WTC11 (cell line): ENCODE measurements around the gene RYR2. TPM values are rescaled to one million over a fixed set of nuclear protein-coding genes. Genes with fewer than 3 reads are reported as not detected.

Source experiments
- ATAC-seq: fragments of 200-7000 bp; cut with Tn5 transposase; 2 replicates; pipeline ENCODE4 v1.10.0; 2021; ENCODE audit warnings: mild to moderate bottlenecking, moderate library complexity
- CTCF ChIA-PET: fragments of 300-600 bp; sonication (Branson Sonifier 250); formaldehyde crosslinking; loops from one replicate; lab custom pipeline; 2021; ENCODE audit warnings: antibody characterized with exemption; lab: Charles Lee
- POLR2A ChIA-PET: fragments of 350-600 bp; sonication (Branson Sonifier 250); formaldehyde crosslinking; loops from one replicate; lab custom pipeline; 2021; ENCODE audit warnings: antibody characterized with exemption; lab: Charles Lee
- DNase-seq: peaks from one replicate; pipeline ENCODE4 v3.0.0; 2021; ENCODE audit warnings: low spot score
- H3K27ac Mint-ChIP-seq: 2 replicates; pipeline ENCODE4 v1.8.0; 2021; ENCODE audit warnings: mixed read lengths
- H3K27me3 Mint-ChIP-seq: 2 replicates; pipeline ENCODE4 v1.8.0; 2021; ENCODE audit warnings: low read depth, mild to moderate bottlenecking, moderate library complexity, mixed read lengths
- H3K36me3 Mint-ChIP-seq: 2 replicates; pipeline ENCODE4 v1.8.0; 2021; ENCODE audit warnings: mixed read lengths
- H3K4me1 Mint-ChIP-seq: 2 replicates; pipeline ENCODE4 v1.8.0; 2022; ENCODE audit warnings: mixed read lengths
- H3K4me3 Mint-ChIP-seq: 2 replicates; pipeline ENCODE4 v1.8.0; 2021; ENCODE audit warnings: mild to moderate bottlenecking, moderate library complexity, mixed read lengths
- H3K9me3 Mint-ChIP-seq: 2 replicates; pipeline ENCODE4 v1.8.0; 2021; ENCODE audit warnings: mixed read lengths
- CBFB ChIP-seq: sonication (generic); formaldehyde crosslinking; IDR thresholded peaks from 2 replicates; pipeline ENCODE4 v1.8.1; 2022; ENCODE audit warnings: mild to moderate bottlenecking, low read depth, missing genetic modification reagents
- E2F5 ChIP-seq: sonication (generic); formaldehyde crosslinking; IDR thresholded peaks from 2 replicates; pipeline ENCODE4 v1.8.1; 2022; ENCODE audit warnings: mild to moderate bottlenecking, moderate library complexity, missing genetic modification reagents
- ESRRA ChIP-seq: sonication (generic); formaldehyde crosslinking; IDR thresholded peaks from 2 replicates; pipeline ENCODE4 v1.8.1; 2022; ENCODE audit warnings: mild to moderate bottlenecking, missing genetic modification reagents, borderline replicate concordance
- JAZF1 ChIP-seq: fragments of 250-450 bp; sonication (Bioruptor Pico); IDR thresholded peaks from 2 replicates; pipeline ENCODE4 v1.9.0; 2021; ENCODE audit warnings: moderate library complexity, mild to moderate bottlenecking, inconsistent platforms
- MAX ChIP-seq: sonication (generic); formaldehyde crosslinking; IDR thresholded peaks from 2 replicates; pipeline ENCODE4 v1.8.0; 2022; ENCODE audit warnings: mild to moderate bottlenecking, missing genetic modification reagents
- MLX ChIP-seq: sonication (generic); formaldehyde crosslinking; IDR thresholded peaks from 2 replicates; pipeline ENCODE4 v1.8.1; 2023; ENCODE audit warnings: mild to moderate bottlenecking, missing genetic modification reagents, moderate library complexity
- NR2C2 ChIP-seq: sonication (generic); formaldehyde crosslinking; IDR thresholded peaks from 2 replicates; pipeline ENCODE4 v1.8.0; 2022; ENCODE audit warnings: mild to moderate bottlenecking, missing genetic modification reagents
- NR3C1 ChIP-seq: sonication (generic); formaldehyde crosslinking; conservative IDR thresholded peaks from 2 replicates; pipeline ENCODE4 v1.8.1; 2023; ENCODE audit warnings: low read depth, mild to moderate bottlenecking, missing genetic modification reagents
- PREB ChIP-seq: sonication (generic); formaldehyde crosslinking; IDR thresholded peaks from 2 replicates; pipeline ENCODE4 v1.8.1; 2022; ENCODE audit warnings: mild to moderate bottlenecking, missing genetic modification reagents, moderate library complexity, borderline replicate concordance
- PRRX2 ChIP-seq: fragments of 250-450 bp; sonication (Bioruptor Pico); IDR thresholded peaks from 2 replicates; pipeline ENCODE4 v1.8.0; 2021; ENCODE audit warnings: mild to moderate bottlenecking
- SMAD4 ChIP-seq: sonication (generic); formaldehyde crosslinking; IDR thresholded peaks from 2 replicates; pipeline ENCODE4 v1.8.0; 2022; ENCODE audit warnings: mild to moderate bottlenecking, missing genetic modification reagents
- SOX15 ChIP-seq: fragments of 250-450 bp; sonication (Bioruptor Pico); IDR thresholded peaks from 2 replicates; pipeline ENCODE4 v1.9.0; 2021; ENCODE audit warnings: mild to moderate bottlenecking
- USF2 ChIP-seq: sonication (generic); formaldehyde crosslinking; IDR thresholded peaks from 2 replicates; pipeline ENCODE4 v1.8.1; 2023; ENCODE audit warnings: mild to moderate bottlenecking, missing genetic modification reagents, moderate library complexity
- ZNF121 ChIP-seq: sonication (generic); formaldehyde crosslinking; IDR thresholded peaks from 2 replicates; pipeline ENCODE4 v1.8.0; 2023; ENCODE audit warnings: missing genetic modification reagents
- ZNF219 ChIP-seq: sonication (generic); formaldehyde crosslinking; IDR thresholded peaks from 2 replicates; pipeline ENCODE4 v1.8.0; 2023; ENCODE audit warnings: missing genetic modification reagents, mild to moderate bottlenecking, borderline replicate concordance
- ZNF396 ChIP-seq: fragments of 250-450 bp; sonication (Bioruptor Pico); IDR thresholded peaks from 2 replicates; pipeline ENCODE4 v1.8.0; 2021; ENCODE audit warnings: mild to moderate bottlenecking, moderate library complexity, borderline replicate concordance
- total RNA-seq: library from RNA; stranded (reverse); gene quantifications from 3 replicates; pipeline ENCODE4 v1.2.3, GENCODE V29; 2021
- TF ChIP-seq, protein P1 (sequence below): fragments of 250-450 bp; sonication (Bioruptor Pico); IDR thresholded peaks from 2 replicates; pipeline ENCODE4 v1.9.0; 2021; ENCODE audit warnings: mild to moderate bottlenecking, borderline replicate concordance
- TF ChIP-seq, protein P2 (sequence below): sonication (generic); formaldehyde crosslinking; IDR thresholded peaks from 2 replicates; pipeline ENCODE4 v1.8.0; 2023; ENCODE audit warnings: missing genetic modification reagents
- TF ChIP-seq, protein P3 (sequence below): sonication (generic); formaldehyde crosslinking; IDR thresholded peaks from 2 replicates; pipeline ENCODE4 v1.8.1; 2023; ENCODE audit warnings: mild to moderate bottlenecking, missing genetic modification reagents
- TF ChIP-seq, protein P4 (sequence below): fragments of 250-450 bp; sonication (Bioruptor Pico); IDR thresholded peaks from 2 replicates; pipeline ENCODE4 v1.9.0; 2021; ENCODE audit warnings: moderate library complexity, mild to moderate bottlenecking, inconsistent platforms, borderline replicate concordance

The RYR2 gene
- total RNA-seq, 1 experiment from 2014 or later, result 7.9 TPM

DNA sequence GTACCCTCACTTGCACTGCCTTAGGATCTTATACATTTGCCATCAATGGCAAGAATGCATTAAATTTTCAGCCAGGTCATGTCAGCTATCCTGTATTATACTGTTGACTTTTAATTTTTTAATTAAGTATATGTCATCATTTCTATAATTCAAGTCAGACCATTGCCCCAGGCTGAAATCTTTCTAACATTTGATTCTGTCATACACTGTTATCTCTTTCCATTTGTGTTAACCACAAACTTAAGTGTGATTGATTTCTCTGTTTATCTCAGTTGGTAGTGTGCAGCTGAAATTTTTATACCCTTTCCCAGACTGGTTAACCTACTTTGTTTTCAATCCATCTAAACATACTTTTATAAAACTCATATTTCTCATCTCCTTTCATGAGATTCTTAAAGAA, 695.5 kb downstream of the RYR2 start:
- no peaks in the 10 kb centered on the region for H3K27me3 Mint-ChIP-seq
- no peaks in the 10 kb centered on the region for H3K9me3 Mint-ChIP-seq
- ChIA-PET POLR2A (no interaction called here), CTCF (no interaction called here)
- H3K36me3 Mint-ChIP-seq, result no peaks in the 10 kb centered on the region
- TF ChIP-seq PRRX2 (CRISPR knock-in tag), result no peak
- TF ChIP-seq MAX (CRISPR knock-in tag), result no peak
- TF ChIP-seq, protein P1, sequence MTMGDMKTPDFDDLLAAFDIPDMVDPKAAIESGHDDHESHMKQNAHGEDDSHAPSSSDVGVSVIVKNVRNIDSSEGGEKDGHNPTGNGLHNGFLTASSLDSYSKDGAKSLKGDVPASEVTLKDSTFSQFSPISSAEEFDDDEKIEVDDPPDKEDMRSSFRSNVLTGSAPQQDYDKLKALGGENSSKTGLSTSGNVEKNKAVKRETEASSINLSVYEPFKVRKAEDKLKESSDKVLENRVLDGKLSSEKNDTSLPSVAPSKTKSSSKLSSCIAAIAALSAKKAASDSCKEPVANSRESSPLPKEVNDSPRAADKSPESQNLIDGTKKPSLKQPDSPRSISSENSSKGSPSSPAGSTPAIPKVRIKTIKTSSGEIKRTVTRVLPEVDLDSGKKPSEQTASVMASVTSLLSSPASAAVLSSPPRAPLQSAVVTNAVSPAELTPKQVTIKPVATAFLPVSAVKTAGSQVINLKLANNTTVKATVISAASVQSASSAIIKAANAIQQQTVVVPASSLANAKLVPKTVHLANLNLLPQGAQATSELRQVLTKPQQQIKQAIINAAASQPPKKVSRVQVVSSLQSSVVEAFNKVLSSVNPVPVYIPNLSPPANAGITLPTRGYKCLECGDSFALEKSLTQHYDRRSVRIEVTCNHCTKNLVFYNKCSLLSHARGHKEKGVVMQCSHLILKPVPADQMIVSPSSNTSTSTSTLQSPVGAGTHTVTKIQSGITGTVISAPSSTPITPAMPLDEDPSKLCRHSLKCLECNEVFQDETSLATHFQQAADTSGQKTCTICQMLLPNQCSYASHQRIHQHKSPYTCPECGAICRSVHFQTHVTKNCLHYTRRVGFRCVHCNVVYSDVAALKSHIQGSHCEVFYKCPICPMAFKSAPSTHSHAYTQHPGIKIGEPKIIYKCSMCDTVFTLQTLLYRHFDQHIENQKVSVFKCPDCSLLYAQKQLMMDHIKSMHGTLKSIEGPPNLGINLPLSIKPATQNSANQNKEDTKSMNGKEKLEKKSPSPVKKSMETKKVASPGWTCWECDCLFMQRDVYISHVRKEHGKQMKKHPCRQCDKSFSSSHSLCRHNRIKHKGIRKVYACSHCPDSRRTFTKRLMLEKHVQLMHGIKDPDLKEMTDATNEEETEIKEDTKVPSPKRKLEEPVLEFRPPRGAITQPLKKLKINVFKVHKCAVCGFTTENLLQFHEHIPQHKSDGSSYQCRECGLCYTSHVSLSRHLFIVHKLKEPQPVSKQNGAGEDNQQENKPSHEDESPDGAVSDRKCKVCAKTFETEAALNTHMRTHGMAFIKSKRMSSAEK (CRISPR knock-in tag), result no peak
- no peak for TF ChIP-seq CBFB (CRISPR knock-in tag)
- TF ChIP-seq ZNF219, result no peak
- TF ChIP-seq, protein P2, sequence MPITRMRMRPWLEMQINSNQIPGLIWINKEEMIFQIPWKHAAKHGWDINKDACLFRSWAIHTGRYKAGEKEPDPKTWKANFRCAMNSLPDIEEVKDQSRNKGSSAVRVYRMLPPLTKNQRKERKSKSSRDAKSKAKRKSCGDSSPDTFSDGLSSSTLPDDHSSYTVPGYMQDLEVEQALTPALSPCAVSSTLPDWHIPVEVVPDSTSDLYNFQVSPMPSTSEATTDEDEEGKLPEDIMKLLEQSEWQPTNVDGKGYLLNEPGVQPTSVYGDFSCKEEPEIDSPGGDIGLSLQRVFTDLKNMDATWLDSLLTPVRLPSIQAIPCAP (CRISPR knock-in tag), result no peak
- no peak for TF ChIP-seq ESRRA (CRISPR knock-in tag)
- no peak for TF ChIP-seq NR2C2 (CRISPR knock-in tag)
- TF ChIP-seq PREB (CRISPR knock-in tag), result no peak
- no peak for TF ChIP-seq ZNF121 (CRISPR knock-in tag)
- TF ChIP-seq SOX15 (CRISPR knock-in tag), result no peak
- TF ChIP-seq MLX (CRISPR knock-in tag), result no peak
- TF ChIP-seq, protein P3, sequence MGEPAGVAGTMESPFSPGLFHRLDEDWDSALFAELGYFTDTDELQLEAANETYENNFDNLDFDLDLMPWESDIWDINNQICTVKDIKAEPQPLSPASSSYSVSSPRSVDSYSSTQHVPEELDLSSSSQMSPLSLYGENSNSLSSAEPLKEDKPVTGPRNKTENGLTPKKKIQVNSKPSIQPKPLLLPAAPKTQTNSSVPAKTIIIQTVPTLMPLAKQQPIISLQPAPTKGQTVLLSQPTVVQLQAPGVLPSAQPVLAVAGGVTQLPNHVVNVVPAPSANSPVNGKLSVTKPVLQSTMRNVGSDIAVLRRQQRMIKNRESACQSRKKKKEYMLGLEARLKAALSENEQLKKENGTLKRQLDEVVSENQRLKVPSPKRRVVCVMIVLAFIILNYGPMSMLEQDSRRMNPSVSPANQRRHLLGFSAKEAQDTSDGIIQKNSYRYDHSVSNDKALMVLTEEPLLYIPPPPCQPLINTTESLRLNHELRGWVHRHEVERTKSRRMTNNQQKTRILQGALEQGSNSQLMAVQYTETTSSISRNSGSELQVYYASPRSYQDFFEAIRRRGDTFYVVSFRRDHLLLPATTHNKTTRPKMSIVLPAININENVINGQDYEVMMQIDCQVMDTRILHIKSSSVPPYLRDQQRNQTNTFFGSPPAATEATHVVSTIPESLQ, result no peak
- no peak for TF ChIP-seq USF2
- no peak for TF ChIP-seq JAZF1 (CRISPR knock-in tag)
- TF ChIP-seq SMAD4 (CRISPR knock-in tag), result no peak
- TF ChIP-seq, protein P4, sequence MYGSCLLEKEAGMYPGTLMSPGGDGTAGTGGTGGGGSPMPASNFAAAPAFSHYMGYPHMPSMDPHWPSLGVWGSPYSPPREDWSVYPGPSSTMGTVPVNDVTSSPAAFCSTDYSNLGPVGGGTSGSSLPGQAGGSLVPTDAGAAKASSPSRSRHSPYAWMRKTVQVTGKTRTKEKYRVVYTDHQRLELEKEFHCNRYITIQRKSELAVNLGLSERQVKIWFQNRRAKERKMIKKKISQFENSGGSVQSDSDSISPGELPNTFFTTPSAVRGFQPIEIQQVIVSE (CRISPR knock-in tag), result no peak
- TF ChIP-seq ZNF396 (CRISPR knock-in tag), result no peak
- TF ChIP-seq NR3C1 (CRISPR knock-in tag), result no peak
- no peak for TF ChIP-seq E2F5
- no peak for ATAC-seq
- H3K4me3 Mint-ChIP-seq, result no peak overlapping the region
- no peak for DNase-seq
- H3K4me1 Mint-ChIP-seq, result peaks cover 22% of the 10 kb centered on the region
- H3K27ac Mint-ChIP-seq, result no peak overlapping the region
